ENCODE measurements around the gene SLC25A25.

SLC25A25 gene

DNA sequence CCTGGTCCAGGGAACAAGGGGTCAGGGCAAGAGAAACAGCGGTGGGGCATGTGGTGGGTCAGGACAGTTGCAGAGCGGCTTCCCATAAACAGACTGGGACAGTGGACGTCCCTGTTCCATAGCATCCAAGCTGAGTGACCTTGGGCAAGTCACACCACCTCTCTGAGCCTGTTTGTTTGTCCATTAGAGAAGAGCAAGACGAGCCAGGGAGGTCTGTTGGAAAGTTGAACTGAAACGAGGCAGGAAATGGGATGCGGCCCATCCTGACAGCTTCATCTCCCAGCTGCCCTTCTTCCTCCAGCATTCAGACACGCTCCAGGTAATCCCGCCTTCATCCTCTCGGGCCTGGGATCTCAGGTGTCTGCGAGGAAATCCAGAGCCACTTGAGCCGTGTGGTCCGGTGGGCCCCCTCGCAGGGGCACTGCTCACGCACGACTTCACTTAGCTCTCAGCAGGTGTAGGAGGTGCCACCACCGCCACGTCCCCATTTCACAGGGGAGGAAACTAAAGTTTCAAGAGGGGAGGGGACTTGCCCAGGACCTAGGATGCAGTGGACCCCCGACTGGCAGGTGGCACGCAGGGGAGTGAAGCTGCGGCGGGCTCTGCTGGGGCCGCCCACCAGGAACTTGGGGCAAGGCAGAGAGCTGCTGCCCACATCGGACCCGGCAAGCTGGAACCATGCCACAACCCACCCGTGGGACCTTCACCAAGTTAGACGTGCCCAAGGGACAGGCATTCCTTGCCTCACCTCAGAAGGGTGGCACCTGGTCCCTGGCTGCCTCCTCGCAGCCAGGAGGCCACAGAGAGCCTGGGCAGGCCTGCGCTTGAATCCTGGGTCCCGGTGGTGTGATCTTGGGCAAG lies 46.5 kb downstream of the SLC25A25 start:
- no peaks in the 10 kb centered on the region for H4K20me1 ChIP-seq (ENCODE audit: insufficient read depth, low read length, poor library complexity, severe bottlenecking)
- TF ChIP-seq, protein P1, sequence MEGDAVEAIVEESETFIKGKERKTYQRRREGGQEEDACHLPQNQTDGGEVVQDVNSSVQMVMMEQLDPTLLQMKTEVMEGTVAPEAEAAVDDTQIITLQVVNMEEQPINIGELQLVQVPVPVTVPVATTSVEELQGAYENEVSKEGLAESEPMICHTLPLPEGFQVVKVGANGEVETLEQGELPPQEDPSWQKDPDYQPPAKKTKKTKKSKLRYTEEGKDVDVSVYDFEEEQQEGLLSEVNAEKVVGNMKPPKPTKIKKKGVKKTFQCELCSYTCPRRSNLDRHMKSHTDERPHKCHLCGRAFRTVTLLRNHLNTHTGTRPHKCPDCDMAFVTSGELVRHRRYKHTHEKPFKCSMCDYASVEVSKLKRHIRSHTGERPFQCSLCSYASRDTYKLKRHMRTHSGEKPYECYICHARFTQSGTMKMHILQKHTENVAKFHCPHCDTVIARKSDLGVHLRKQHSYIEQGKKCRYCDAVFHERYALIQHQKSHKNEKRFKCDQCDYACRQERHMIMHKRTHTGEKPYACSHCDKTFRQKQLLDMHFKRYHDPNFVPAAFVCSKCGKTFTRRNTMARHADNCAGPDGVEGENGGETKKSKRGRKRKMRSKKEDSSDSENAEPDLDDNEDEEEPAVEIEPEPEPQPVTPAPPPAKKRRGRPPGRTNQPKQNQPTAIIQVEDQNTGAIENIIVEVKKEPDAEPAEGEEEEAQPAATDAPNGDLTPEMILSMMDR (conservative IDR thresholded peaks at IDR 0.05; ENCODE audit: low read length) = no peak
- no peak for TF ChIP-seq EZH2phosphoT487 (IDR thresholded peaks at IDR 0.05; ENCODE audit: borderline replicate concordance)
- H3K4me1 ChIP-seq (ENCODE audit: insufficient read depth, low read length, poor library complexity, severe bottlenecking) = no peaks in the 10 kb centered on the region
- no peak overlapping the region for H3K4me3 ChIP-seq (ENCODE audit: low read length, poor library complexity, severe bottlenecking)
- no peaks in the 10 kb centered on the region for H3K27me3 ChIP-seq (ENCODE audit: insufficient read depth, low read length, poor library complexity, severe bottlenecking)
- H3F3A ChIP-seq (ENCODE audit: low read depth) = no peaks in the 10 kb centered on the region
- H2AFZ ChIP-seq (ENCODE audit: low read length) = no peak overlapping the region
- H3K9ac ChIP-seq (ENCODE audit: low read depth, low read length, poor library complexity, severe bottlenecking) = no peak overlapping the region
- no peaks in the 10 kb centered on the region for H3K9me2 ChIP-seq (replicated peaks; ENCODE audit: low read depth, low read length)
- no peaks in the 10 kb centered on the region for H3K79me2 ChIP-seq (ENCODE audit: insufficient read depth, low read length)
- no peak overlapping the region for H3K4me2 ChIP-seq (ENCODE audit: low read depth, low read length, poor library complexity, severe bottlenecking)
- no peaks in the 10 kb centered on the region for H3K9me3 ChIP-seq (ENCODE audit: insufficient read depth, low read depth, low read length)
- H3K36me3 ChIP-seq (ENCODE audit: insufficient read depth, low read length) = peaks cover 2% of the 10 kb centered on the region; the same call in 1 of the 2 replicates

DNA sequence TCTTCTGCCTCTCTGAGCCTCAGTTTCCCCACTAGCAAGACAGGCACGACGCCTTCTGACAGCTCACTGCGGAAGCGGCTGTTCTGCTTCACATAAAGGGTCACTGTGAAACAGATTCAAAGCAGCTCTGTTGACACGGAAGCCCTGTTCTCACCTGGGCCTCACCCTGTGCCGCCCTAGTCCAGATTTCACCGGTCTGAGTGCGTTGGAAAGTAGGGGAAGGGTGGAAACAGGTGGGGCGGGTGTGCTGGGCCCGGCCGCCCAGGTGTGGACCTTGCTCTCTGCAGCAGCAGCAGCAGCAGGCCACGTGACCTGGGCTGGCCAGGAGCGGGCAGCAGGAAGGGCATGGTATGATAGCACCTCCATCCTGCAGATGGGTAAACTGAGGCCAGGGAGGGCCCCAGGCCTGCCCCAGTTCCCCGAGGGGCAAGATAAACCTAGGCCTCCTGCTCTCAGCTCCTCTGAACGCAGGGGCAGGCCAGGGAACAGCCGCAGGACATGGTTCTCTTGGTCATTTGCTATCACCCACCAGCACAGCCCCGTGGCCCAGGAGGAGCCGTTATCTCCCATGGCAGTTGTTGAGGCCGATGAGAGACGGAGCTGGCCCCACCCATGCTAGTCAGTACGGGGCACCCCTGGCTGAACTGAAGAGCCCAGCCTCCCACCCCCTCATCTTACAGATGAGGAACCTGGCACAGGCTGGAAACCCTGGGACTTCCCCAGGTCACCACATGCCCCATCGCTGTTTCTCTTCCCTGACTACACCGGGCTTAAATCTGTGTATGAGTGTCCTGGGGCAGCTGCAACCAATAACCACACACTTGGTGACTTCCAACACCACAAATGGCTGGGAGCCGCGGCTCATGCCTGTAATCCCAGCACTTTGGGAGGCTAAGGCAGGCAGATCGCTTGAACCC lies 47.4 kb downstream of the SLC25A25 start:
- no peaks in the 10 kb centered on the region for H3K79me2 ChIP-seq (ENCODE audit: insufficient read depth, low read length)
- no peak overlapping the region for H3K4me3 ChIP-seq (ENCODE audit: low read length, poor library complexity, severe bottlenecking)
- no peak for TF ChIP-seq EZH2phosphoT487 (IDR thresholded peaks at IDR 0.05; ENCODE audit: borderline replicate concordance)
- H3K4me2 ChIP-seq (ENCODE audit: low read depth, low read length, poor library complexity, severe bottlenecking) = no peak overlapping the region
- H3F3A ChIP-seq (ENCODE audit: low read depth) = no peaks in the 10 kb centered on the region
- H3K9me3 ChIP-seq (ENCODE audit: insufficient read depth, low read depth, low read length) = no peaks in the 10 kb centered on the region
- H3K4me1 ChIP-seq (ENCODE audit: insufficient read depth, low read length, poor library complexity, severe bottlenecking) = no peaks in the 10 kb centered on the region
- no peaks in the 10 kb centered on the region for H3K36me3 ChIP-seq (ENCODE audit: insufficient read depth, low read length)
- H3K9ac ChIP-seq (ENCODE audit: low read depth, low read length, poor library complexity, severe bottlenecking) = no peak overlapping the region
- H2AFZ ChIP-seq (ENCODE audit: low read length) = no peak overlapping the region
- H3K9me2 ChIP-seq (replicated peaks; ENCODE audit: low read depth, low read length) = no peaks in the 10 kb centered on the region
- H4K20me1 ChIP-seq (ENCODE audit: insufficient read depth, low read length, poor library complexity, severe bottlenecking) = no peaks in the 10 kb centered on the region
- H3K27me3 ChIP-seq (ENCODE audit: insufficient read depth, low read length, poor library complexity, severe bottlenecking) = no peaks in the 10 kb centered on the region

DNA sequence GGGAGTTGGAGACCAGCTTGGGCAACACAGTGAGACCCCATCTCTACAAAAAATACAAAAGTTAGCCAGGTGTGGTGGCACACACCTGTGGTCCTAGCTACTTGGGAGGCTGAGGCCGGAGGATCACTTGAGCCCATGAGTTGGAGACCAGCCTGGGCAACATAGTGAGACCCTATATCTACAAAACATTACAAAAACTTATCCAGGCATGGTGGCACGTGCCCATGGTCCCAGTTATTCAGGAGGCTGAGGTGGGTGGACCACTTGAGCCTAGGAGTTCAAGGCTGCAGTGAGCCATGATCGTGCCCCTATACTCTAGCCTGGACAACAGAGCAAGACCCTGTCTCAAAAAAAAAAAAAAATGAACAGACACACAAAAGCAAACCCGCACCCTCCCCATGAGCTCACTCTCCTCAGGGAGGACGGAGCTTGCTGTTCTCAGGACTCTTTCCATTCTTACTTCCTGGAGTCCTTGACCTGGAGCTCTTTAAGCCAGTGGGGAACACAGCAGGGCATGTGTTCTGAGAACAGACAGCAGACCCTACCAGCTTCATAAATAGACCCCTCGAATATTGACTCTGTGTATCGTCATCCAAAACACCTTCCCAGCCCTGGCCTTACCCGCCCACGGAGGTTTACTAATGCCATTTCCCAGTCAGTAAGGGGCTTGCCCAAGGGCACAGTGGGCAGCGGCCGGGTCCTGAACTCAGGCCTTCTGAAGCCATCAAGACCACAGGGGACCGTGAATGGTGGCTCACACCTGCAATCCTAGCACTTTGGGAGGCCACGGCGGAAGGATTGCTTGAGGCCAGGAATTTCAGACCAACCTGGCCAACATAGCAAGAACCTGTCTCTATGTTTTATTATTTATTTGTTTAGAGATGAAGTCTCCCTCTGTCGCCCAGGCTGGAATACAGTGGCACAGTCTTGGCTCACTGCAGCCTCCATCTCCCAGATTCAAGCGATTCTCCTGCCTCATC lies 48.4 kb downstream of the SLC25A25 start:
- no peaks in the 10 kb centered on the region for H3K9me3 ChIP-seq (ENCODE audit: insufficient read depth, low read depth, low read length)
- no peaks in the 10 kb centered on the region for H3K4me1 ChIP-seq (ENCODE audit: insufficient read depth, low read length, poor library complexity, severe bottlenecking)
- no peak overlapping the region for H3K9ac ChIP-seq (ENCODE audit: low read depth, low read length, poor library complexity, severe bottlenecking)

More for the DNA sequence above, 48.4 kb downstream of the SLC25A25 start:
- no peak overlapping the region for H2AFZ ChIP-seq (ENCODE audit: low read length)
- no peak overlapping the region for H3K4me2 ChIP-seq (ENCODE audit: low read depth, low read length, poor library complexity, severe bottlenecking)
- no peaks in the 10 kb centered on the region for H3K36me3 ChIP-seq (ENCODE audit: insufficient read depth, low read length)
- no peak overlapping the region for H3K4me3 ChIP-seq (ENCODE audit: low read length, poor library complexity, severe bottlenecking)
- no peaks in the 10 kb centered on the region for H3F3A ChIP-seq (ENCODE audit: low read depth)
- H3K9me2 ChIP-seq (replicated peaks; ENCODE audit: low read depth, low read length) = no peaks in the 10 kb centered on the region
- TF ChIP-seq, protein P1 (conservative IDR thresholded peaks at IDR 0.05; ENCODE audit: low read length) = no peak
- TF ChIP-seq EZH2phosphoT487 (IDR thresholded peaks at IDR 0.05; ENCODE audit: borderline replicate concordance) = no peak
- H4K20me1 ChIP-seq (ENCODE audit: insufficient read depth, low read length, poor library complexity, severe bottlenecking) = no peaks in the 10 kb centered on the region
- no peaks in the 10 kb centered on the region for H3K27me3 ChIP-seq (ENCODE audit: insufficient read depth, low read length, poor library complexity, severe bottlenecking)
- H3K79me2 ChIP-seq (ENCODE audit: insufficient read depth, low read length) = no peaks in the 10 kb centered on the region

Data from Loucy (cell line).